Measurements from ENCODE around the gene TRIM16. TPM values are rescaled to one million over a fixed set of nuclear protein-coding genes. Genes with fewer than 3 reads are reported as not detected.
"Not testable (repeated sequence)": the region's sequence is repeated elsewhere in the genome, so short reads cannot be mapped to it uniquely, and the experiment has no call there.

Gene TRIM16
- total RNA-seq, 1 experiment from 2014 or later = 17.7 TPM

- H3K4me2 ChIP-seq (ENCODE audit: insufficient read depth, insufficient read length, low read length); H2BK12ac ChIP-seq (ENCODE audit: insufficient read length, low read depth, low read length); H2BK15ac ChIP-seq (ENCODE audit: low read depth, low read length); H3K27ac ChIP-seq (ENCODE audit: insufficient read length, low read depth, low read length); DNase-seq; H3T11ph ChIP-seq (ENCODE audit: low read length); H3K9me3 ChIP-seq (ENCODE audit: control insufficient read depth, low read depth, low read length); H2AFZ ChIP-seq (ENCODE audit: low read length); H4K5ac ChIP-seq (ENCODE audit: insufficient read length, low read depth, low read length); H2AK5ac ChIP-seq (ENCODE audit: insufficient read length, low read length); H3K27me3 Mint-ChIP-seq (ENCODE audit: low read depth); H2BK120ac ChIP-seq (ENCODE audit: low read depth, low read length, poor library complexity, severe bottlenecking); H3K23ac ChIP-seq (ENCODE audit: insufficient read length, low read depth, low read length); H3K4me1 Mint-ChIP-seq; H3K56ac ChIP-seq (ENCODE audit: insufficient read length, low read depth, low read length); H2BK20ac ChIP-seq (ENCODE audit: low read depth, low read length, poor library complexity, severe bottlenecking); H3K4ac ChIP-seq (ENCODE audit: low read depth, low read length); H3K18ac ChIP-seq (ENCODE audit: insufficient read length, low read depth, low read length); H3K4me1 ChIP-seq (ENCODE audit: insufficient read depth, low read length); H3K79me2 ChIP-seq (ENCODE audit: insufficient read depth, low read length); H4K91ac ChIP-seq (ENCODE audit: insufficient read length, low read depth, low read length); H3K27me3 ChIP-seq (ENCODE audit: insufficient read depth, low read length); H4K20me1 ChIP-seq (ENCODE audit: control insufficient read depth, insufficient read depth, insufficient read length); H3K79me1 ChIP-seq (ENCODE audit: insufficient read depth, low read depth, low read length, poor library complexity, severe bottlenecking); H2BK5ac ChIP-seq (ENCODE audit: insufficient read length, low read length); H3K23me2 ChIP-seq (ENCODE audit: insufficient read length, low read depth, low read length, poor library complexity, severe bottlenecking); H4K8ac ChIP-seq (replicated peaks; ENCODE audit: insufficient read length, low read depth, low read length): not testable (repeated sequence)
- peak overlapping the region; percentile 37 for H3K9ac ChIP-seq (ENCODE audit: extremely low read depth, insufficient read length, low read length)
- no CpG with 5 or more reads among the region's 21 CpGs for WGBS (ENCODE audit: extremely low coverage, insufficient read length, low lambda C conversion rate)
- Mint-ChIP-seq H3K4me3 (peak overlapping the region; percentile 87 to 90), H3K9me3 (peaks cover 2 to 11% of the 10 kb centered on the region in 2 experiments; a peak in 4 of 5 replicates), H3K27ac (peak overlapping the region in 1 of 3 experiments; percentile 93; a peak in 3 of 7 replicates), H3K36me3 (ENCODE audit: insufficient read depth in 1 of 3, low read depth in 3 of 3) (peaks cover 28 to 35% (median 29%) of the 10 kb centered on the region in 3 experiments)
- peak overlapping the region; percentile 60; the same call in 1 of the 2 replicates for H3K14ac ChIP-seq (ENCODE audit: insufficient read depth, low read length)
Observed at GRCh38 chr17:15699937-15700336, 15.8 kb upstream of the TRIM16 start.

GRCh38 chr17:15699413-15699924 is 15.4 kb upstream of the TRIM16 start, which contains the start of gene ZNF286A:
ZNF286A (plus strand) TSS chr17:15699752; CDS start chr17:15700330, 578 bp downstream.
- WGBS (ENCODE audit: extremely low coverage, insufficient read length, low lambda C conversion rate) = no CpG with 5 or more reads among the region's 44 CpGs
- H3K4me3 Mint-ChIP-seq = peak within 1 kb of the TSS; percentile 87 to 90
- H3K27ac ChIP-seq (ENCODE audit: insufficient read length, low read depth, low read length) = not testable (repeated sequence)

More at GRCh38 chr17:15699413-15699924, 15.4 kb upstream of the TRIM16 start, which contains the start of gene ZNF286A:
- not testable (repeated sequence) for H4K91ac ChIP-seq (ENCODE audit: insufficient read length, low read depth, low read length); H3K4ac ChIP-seq (ENCODE audit: low read depth, low read length); H3K9me3 Mint-ChIP-seq; H3K23ac ChIP-seq (ENCODE audit: insufficient read length, low read depth, low read length); H3K79me2 ChIP-seq (ENCODE audit: insufficient read depth, low read length); H3T11ph ChIP-seq (ENCODE audit: low read length); H2BK20ac ChIP-seq (ENCODE audit: low read depth, low read length, poor library complexity, severe bottlenecking); H3K4me1 Mint-ChIP-seq; H4K5ac ChIP-seq (ENCODE audit: insufficient read length, low read depth, low read length); H2AFZ ChIP-seq (ENCODE audit: low read length); H2BK5ac ChIP-seq (ENCODE audit: insufficient read length, low read length); H3K4me2 ChIP-seq (ENCODE audit: insufficient read depth, insufficient read length, low read length); H3K79me1 ChIP-seq (ENCODE audit: insufficient read depth, low read depth, low read length, poor library complexity, severe bottlenecking); H3K27me3 ChIP-seq (ENCODE audit: insufficient read depth, low read length); H3K56ac ChIP-seq (ENCODE audit: insufficient read length, low read depth, low read length); H3K23me2 ChIP-seq (ENCODE audit: insufficient read length, low read depth, low read length, poor library complexity, severe bottlenecking); H4K8ac ChIP-seq (replicated peaks; ENCODE audit: insufficient read length, low read depth, low read length); H4K20me1 ChIP-seq (ENCODE audit: control insufficient read depth, insufficient read depth, insufficient read length); H3K18ac ChIP-seq (ENCODE audit: insufficient read length, low read depth, low read length); H3K27me3 Mint-ChIP-seq (ENCODE audit: low read depth); H2BK15ac ChIP-seq (ENCODE audit: low read depth, low read length); H3K9me3 ChIP-seq (ENCODE audit: control insufficient read depth, low read depth, low read length); H2BK120ac ChIP-seq (ENCODE audit: low read depth, low read length, poor library complexity, severe bottlenecking); H3K4me1 ChIP-seq (ENCODE audit: insufficient read depth, low read length); H2BK12ac ChIP-seq (ENCODE audit: insufficient read length, low read depth, low read length); H2AK5ac ChIP-seq (ENCODE audit: insufficient read length, low read length)
- peak within 1 kb of the TSS; percentile 37 for H3K9ac ChIP-seq (ENCODE audit: extremely low read depth, insufficient read length, low read length)
- Mint-ChIP-seq H3K36me3 (ENCODE audit: insufficient read depth in 1 of 3, low read depth in 3 of 3) (peaks cover 25 to 30% (median 26%) of the 10 kb centered on the region in 3 experiments), H3K27ac (peak within 1 kb of the TSS in 2 of 3 experiments; percentile 87 to 93; a peak in 4 of 7 replicates)
- peak within 1 kb of the TSS; percentile 60; the same call in 1 of the 2 replicates for H3K14ac ChIP-seq (ENCODE audit: insufficient read depth, low read length)
- DNase-seq = peak; percentile 100
